Putamen (tissue), 1 donor: ENCODE measurements around the gene RPS16.
A peak's percentile ranks its signal among the peaks of the same experiment; 100 is the strongest.

ENCODE experiments used
- DNase-seq: peaks from one replicate; pipeline ENCODE4 v3.0.0-alpha.2; 2016; ENCODE audit warnings: low spot score

The RPS16 gene

DNA sequence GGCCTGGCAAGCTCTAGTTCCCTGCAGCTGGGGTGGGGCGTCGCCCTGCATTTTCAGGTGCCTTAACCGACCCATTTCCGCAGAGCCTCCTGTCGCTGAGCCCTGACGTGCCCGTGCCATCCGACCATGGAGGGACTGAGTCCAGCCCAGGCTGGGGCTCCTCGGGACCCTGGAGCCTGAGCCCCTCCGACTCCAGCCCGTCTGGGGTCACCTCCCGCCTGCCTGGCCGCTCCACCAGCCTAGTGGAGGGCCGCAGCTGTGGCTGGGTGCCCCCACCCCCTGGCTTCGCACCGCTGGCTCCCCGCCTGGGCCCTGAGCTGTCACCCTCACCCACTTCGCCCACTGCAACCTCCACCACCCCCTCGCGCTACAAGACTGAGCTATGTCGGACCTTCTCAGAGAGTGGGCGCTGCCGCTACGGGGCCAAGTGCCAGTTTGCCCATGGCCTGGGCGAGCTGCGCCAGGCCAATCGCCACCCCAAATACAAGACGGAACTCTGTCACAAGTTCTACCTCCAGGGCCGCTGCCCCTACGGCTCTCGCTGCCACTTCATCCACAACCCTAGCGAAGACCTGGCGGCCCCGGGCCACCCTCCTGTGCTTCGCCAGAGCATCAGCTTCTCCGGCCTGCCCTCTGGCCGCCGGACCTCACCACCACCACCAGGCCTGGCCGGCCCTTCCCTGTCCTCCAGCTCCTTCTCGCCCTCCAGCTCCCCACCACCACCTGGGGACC is 27.9 kb downstream of the RPS16 start:
- DNase-seq: no peak

DNA sequence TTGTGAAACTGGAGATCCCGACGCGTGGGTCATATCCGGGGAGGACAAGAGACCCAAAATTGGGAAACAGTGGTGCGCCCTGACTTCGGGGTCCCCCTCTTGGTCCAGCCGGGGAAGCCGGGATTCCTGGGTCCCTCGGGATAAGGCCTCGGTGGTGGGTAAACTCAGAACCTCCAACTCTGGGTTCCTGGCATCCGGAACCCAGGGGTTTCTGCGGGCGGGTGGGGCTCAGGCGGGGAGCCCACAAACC is 28.4 kb downstream of the RPS16 start:
- no peak for DNase-seq

DNA sequence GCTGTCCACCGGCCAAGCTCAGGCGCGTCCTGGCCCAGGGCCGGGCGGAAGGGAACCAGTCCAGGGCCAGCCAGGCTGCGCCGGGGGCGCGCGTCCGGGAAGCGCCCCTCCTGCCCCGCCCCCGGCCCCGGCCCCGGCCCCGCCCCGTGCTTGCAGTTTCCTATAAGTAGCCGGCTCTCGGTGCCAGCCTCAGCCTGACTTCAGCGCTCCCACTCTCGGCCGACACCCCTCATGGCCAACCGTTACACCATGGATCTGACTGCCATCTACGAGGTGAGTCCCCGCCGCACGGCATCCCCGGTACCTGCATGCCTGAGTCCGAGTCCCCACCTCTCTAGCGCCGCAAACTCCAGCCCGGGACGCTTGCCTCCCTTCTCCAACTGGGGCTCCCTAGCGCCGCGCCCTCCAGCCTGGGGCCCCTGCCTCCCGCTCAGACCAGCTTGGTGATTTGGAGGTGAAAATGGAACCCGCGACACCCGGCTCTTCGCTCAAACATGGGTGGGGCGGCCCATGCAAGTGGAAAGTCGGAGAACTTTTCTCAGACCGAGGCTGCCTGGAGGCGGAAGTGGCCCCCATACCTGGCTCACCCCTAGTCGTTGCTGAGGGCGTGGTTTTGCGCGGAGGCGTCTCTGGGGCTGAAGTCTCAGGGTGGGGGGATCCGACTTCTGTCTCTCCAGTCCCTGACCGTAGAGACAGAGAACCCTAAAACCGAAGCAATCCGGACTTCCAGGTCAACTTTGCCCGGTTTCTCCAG is 28.9 kb downstream of the RPS16 start, which contains the start of gene ZFP36:
ZFP36 (plus strand) TSS at position 192 of the 754 bp plus-strand sequence; CDS start at position 250, 58 bp downstream.
- DNase-seq: peak; percentile 67

DNA sequence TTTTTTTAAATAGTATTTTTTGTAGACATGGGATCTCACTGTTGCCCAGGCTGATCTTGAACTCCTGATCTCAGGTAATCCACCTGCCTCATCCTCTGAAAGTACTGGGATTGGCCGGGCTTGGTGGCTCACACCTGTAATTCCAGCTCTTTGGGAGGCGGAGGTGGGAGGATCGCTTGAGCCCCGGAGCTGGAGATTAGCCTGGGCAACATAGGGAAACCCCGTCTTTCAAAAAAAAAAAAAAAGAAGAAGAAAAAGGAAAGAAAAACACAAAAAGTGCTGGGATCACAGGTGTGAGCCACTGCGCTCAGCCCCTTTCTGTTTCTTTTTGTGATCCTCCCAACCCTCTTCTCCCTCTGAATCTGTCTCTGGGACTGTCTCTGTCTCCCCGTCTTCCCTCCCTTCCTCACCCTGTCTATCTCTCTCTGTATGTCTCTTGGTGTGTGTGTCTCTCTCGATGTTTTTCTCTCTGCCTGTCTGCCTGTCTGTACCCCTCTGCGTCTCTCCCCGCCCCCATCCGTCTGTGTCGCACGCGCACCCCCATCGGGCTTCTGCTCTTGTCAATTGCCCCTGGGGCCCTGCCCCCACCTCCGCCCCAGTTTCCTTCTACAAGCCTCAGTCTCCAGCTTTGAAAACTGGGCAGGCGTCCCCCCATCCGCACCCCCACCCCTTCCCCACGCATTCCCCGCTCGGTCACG is 29.6 kb downstream of the RPS16 start:
- no peak for DNase-seq

DNA sequence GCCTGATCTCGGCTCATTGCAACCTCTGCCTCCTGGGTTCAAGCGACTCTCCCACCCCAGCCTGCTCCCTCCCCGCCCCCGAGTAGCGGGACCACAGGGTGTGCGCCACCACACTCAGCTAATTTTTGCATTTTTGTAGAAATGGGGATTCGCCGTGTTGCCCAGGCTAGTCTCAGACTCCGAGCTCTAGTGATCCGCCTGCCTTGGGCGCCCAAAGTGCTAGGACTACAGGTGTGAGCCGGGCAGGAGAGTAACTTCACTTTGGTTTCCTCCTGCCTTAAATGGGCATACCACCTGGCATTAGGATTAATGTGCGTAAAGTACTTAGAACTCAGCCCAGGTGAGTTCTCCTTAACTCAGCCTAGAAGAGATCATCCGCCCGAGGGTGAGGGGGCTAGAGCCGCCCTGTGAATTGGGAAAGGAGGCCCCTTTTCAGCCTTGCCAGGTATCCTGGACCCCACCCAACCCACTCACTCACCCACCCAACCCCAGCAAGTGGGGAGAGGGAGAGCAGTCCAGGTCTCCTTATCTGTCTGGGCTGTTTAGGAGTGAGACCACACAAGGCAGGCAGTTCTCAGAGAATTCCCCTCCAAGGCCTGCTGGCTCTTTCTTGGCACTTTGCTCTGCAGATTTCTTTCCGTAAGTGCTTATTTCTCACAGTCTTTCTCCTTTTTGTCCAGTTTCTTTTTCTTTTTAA is 30.3 kb downstream of the RPS16 start:
- no peak for DNase-seq

DNA sequence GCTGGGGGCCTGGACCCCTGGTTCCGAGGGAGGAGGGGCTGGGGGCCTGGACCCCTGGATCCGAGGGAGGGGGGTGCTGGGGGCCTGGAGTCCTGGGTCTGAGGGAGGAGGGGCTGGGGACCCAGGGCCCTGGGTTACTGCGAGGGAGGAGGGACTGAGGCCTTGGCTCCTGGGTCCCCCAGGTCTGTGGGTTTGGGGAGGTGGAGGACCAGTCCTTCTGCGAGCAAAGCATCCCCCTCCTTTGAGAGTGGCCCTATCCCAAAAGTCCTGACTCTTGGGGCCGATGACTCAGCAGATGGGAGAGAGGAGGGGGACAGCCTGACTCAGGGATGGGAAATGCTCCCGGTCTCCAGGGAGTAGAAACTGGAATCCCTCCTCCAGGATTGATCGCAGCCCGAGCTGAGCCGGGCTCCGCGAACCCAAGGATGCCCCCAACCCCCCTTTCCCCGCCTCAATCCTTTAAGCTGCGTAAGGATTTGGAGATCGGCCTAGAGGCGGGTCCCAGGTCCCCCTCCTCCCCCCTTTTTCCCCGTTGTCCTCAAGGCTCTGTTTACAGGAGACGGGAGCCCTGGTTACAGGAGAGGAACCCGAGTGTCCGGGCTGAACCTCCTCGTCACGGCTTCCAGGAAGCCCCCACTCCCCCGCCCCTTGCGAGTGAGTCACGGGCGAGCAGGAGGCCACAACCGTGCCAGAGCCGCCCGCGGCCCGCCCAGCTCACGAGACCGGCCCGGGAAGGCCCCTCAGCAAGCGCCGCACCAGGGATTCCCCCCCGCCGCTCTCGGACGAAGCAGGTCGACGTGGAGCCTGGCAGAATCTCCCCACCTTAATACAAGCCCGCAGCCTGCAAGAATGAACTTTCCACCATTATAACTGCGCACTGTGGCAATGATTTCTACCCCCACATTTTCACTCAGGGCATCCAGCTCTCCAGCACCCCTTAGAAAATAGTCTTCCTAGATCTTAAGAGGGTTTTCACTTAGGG is 32.1 kb downstream of the RPS16 start:
- DNase-seq: peak; percentile 72

DNA sequence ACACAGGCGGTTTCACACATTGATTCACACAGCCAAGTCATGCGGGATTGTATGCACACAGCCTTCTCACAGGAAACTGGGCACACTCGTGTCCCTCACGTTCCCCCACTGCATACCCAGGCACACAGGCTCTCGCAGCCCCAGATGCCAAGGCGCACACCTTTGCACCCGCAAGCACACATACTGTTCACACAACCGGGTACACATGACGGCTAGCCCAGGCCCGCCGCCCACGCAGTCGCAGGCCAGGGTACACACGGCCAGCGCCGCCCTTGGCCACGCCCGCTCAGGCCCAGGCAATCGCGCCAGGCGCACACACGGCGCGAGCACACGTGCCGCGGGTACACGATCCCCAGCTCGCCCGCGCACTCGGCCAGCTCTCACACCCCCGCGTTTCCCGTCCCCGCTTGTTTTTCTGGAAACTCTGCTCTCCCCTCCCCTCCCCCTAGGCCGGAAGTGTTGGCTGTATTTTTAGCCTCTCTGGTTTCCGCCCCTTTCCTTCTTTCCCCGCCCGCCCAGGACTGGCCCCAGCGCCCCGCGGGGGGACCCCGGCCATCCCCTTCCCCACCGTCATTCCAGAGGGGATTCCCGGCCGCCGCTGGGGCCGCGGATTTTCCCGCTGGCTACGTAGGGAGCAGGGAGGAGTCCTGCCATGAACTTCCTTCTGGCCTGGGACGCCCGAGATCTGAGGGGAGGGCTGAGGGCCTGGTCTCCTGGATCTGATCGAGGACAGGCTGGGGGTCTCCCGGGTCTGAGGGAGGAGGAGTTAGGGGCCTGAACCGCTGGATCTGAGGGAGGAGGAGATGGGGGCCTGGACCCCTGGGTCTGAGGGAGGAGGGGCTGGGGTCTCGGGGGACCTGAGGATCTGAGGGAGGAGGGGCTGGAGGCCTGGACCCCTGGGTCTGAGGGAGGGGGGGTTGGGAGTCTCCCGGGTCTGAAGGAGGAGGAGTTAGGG is 33.1 kb downstream of the RPS16 start:
- DNase-seq: peak; percentile 70

DNA sequence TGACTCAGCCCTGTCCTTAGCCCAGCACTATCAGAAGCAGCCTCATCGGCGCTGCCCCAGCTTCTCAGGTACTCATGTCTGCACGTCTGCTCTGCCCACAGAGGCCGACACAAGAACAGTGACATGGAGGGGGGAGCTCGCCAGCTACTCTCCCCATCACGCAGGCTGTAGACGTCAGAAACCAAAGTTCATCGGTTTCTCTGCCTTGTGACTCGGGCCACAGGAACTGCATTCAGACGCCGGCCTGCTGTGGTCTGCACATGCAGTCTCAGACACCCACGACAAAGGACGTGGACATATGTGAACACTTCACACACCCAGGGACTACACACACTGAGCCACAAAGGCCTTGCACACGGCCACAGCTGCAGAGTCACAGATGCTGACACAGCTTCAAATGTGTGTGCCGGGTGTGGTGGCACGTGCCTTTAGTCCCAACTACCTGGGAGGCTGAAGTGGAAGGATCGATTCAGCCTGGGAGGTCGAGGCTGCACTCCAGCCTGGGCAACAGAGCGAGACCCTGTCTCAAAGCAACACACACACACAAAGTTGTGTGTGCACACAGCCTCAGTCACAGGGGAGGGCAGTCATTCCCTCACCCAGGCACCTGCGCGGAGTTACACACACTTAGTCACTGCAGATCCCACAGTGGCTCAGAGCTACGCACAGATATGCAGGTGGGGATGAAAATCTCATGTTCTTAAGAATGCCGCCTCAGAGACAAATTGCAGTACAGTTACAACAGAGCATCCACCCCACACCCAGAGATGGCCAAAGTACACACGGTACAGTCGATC is 34.0 kb downstream of the RPS16 start:
- no peak for DNase-seq

DNA sequence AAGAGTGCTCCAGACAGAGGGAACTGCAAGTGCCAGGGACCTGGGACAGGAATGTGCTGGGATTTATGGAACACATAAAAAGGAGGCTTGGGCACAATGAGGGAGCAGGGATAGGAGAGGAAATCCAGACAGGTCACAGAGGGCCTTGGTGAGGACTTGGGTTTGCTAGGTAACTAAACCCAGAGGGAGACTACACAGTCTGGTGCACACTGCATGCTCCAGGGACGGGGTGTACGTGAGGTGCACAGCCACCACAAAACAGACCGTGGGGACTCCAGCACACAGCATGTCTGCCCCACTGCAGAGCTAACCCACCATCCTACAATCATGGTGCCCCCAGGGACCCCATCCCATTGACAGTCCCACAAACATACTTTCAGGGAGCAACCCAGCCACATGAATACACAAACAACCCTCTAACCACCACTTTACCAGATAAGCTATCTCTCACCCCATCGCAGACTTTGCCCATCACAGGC is 34.6 kb downstream of the RPS16 start:
- DNase-seq: no peak

DNA sequence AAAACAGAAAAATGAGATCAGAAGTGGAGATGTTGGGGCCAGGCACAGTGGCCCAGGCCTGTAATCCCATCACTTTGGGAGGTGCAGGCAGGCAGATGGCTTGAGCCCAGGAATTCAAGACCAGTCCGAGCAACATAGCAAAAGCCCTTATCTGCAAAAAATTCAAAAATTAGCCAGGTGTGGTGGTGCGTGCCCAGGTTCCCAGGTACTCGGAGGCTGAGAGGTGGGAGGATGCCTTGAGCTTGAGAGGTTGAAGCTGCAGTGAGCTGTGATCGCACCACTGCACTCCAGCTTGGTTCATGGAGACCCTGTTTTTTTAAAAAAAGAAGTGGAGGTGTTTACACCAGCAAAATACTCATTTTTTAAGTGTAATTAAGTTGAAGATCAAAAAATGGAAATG is 35.7 kb downstream of the RPS16 start:
- no peak for DNase-seq

DNA sequence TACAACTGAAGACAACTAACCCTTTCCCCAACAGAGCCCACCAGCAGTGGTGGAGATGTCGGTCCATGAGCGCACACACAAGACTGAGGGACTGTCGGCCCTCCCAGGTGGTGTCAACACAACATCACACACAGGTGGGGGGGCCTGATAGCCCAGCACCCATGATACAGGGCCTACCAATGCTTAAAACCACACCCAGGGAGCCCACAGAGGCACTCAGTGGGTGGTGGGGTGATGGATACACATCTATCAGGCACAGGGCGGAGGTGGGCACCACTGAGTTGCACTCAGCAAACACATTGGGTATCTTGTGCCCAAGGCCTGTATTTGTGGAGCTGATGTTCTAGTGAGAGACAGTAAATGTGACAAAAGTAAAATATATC is 36.1 kb downstream of the RPS16 start:
- DNase-seq: no peak

DNA sequence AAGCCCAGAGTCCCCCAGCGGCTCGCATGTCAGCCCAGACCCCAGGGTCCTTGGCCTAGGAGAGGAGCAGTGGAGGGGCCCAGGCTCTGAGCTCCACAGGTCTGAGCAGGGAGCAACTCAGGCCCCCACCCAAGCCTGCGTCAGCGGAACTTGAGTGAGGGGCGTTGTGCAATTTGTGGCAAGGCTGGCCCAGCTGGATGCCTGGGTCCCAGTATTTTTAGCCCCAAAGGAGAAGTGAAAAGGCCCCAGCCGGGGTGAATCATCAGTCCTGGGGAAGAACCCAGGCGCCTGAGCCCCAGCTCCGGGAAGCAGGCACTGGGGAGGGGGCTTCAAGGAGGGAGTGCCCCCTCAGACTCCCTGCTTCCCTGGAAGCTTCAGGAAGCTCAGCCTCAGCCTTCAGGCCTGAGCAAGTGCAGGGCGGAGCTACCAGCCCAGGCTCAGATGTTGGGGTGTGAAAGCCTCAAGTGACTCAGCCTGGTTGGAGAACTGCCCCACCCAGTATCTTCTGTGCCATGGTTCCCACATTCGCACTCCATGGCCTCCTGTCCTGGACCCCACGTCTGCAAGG is 37.4 kb downstream of the RPS16 start:
- no peak for DNase-seq

DNA sequence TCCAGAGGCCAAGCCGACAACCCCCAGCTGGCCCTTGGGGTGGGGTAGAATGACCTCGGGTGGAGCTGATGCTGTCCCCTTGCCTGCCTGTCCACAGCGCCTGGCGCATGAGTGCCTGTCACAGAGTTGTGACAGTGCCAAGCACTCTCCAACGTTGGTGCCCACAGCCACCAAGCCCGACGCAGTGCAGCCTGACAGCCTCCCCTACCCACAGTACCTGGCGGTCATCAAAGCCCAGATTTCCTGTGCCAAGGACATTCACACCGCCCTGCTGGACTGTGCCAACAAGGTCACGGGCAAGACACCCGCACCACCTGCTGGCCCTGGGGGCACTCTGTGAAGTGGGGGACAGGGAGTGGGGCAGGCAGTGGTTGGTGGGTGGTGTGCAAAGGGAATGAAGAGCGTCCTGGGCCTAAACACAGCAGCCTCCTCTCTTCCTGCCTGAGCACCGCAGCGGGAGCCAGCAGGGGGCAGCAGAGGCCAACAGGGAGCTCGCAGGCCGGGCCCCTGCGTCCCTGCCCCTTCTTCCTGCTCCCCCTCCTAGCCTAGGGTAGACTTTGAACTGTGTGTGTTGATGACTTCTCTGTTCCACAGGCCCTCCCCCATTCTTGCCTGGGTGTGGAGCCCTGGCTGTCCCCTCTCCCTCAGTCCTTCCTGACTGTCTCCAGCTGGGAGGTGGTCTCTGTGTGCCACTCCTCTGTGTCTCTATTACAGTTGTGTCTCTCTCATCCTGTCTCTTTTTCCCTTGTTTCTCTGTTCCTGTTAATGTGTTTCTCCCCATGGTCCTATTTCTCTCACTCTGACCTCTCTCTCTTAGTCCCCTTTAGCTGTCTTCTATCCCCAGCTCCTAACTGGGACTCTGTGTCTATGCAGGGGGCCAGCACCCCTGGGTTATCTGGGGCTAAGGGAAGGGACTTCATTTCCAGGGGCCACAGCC is 38.1 kb downstream of the RPS16 start:
- DNase-seq: no peak

DNA sequence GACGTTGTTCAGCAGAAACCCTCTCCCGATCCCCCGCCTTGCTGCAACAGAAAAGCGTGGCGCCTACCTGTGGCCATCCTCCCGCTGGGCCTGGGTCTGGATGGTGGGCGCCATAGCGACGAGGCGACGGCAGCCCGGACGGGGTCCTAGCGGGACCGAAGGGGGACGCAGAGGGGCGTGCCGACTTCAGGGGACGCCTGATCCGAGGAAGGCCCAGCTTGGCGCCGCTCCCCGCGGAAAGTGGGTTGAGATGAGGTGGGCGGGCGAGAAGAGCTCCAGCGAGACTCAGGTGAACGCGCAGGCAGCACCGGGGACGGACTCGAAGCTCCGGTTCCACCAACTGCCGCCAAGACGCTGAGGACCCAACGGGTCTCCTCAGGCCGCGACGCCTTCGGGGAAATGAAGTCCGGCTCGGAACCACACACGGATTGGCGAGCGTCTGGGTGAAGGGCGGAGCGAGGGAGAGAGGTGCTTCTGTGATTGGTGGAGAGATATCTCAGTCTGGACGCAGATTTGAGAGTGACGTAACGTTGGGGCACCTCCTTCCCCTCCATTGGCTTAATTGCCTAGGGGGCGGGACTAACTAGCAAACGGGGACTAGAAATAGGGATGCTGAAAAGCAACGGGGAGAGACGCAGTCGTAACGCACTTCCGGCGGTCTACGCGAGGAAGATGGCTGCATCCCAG is 44.9 kb downstream of the RPS16 start, which contains the start of the genes MED29 and PAF1:
MED29 (plus strand) TSS at position 628 of the 687 bp plus-strand sequence; CDS start at position 673, 45 bp downstream.
PAF1 (minus strand) TSS at position 356 of the 687 bp plus-strand sequence; CDS start at position 114, 242 bp downstream.
- peak; percentile 100 for DNase-seq

DNA sequence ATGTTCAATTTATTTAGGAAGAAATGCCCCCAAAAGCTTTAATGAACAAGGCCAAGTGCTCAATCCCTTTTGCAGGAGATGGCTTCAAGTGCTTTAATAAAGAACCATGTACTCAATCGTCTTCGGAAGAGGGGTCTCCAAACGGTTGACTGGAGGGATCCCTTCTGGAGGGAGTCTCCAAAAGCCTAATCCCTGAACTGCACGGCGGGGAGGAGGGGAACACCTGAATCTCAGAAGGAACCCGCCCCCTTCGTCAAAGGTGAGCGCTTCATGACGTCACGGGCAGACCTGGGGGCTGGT is 45.3 kb downstream of the RPS16 start:
- peak; percentile 78 for DNase-seq

DNA sequence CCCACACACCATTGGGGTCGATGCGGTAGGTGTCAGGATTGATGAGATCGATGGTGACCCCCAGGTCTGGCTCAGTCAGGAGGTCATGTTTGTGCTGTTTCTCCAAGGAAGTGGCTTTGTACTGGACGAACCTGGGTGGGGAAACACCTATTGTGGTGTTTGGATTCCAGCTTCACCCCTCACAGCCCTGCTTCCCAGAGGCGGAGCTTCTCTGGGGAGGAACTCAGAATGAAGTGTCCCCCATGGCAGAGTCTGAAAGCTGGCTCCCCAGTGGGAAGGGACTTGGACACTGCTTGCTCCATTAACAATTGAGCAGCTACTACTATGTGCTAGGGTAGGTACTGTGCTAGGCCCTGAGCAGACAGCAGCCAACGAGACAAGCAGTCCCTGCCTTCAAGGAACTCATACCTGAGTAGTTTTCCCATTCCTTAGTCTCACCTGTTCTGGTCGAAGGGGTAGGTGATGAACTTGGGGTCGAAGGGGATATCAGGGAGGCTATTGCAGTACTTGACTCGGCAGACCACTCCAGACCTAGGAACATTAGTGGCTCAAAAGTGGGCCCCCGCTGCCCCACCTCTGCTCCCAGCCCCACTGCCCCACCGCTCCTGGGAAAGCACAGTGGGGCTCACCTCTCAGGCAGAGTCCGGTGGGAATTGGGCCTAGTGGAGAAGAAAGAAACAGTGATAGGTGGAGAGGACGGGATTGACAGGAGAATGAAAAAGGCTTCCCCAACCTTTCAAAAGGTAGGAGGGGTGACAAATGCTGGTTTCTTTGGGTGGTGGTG is 45.9 kb downstream of the RPS16 start:
- DNase-seq: no peak
